Small intestine (tissue), 16 donors: ENCODE measurements around the gene CCDC195. TPM values are rescaled to one million over a fixed set of nuclear protein-coding genes. Genes with fewer than 3 reads are reported as not detected.

Experiments
- DNase-seq, 2 donors: peaks; one replicate each; pipeline versions ENCODE4 v3.0.0 to v3.0.0-alpha.2; 2013
- FAIRE-seq: peaks from 2 replicates; lab custom pipeline; 2012; peaks lifted over from hg19 to GRCh38; lab: Jason Lieb, UNC
- H3K27ac ChIP-seq, 3 donors: one replicate each; pipeline ENCODE4 v1.5.1; 2013; ENCODE audit warnings: low read length in 2 of 3, mild to moderate bottlenecking in 2 of 3, control low read depth in 1 of 3, inconsistent platforms in 1 of 3, low read depth in 1 of 3, moderate library complexity in 1 of 3
- H3K27me3 ChIP-seq, 3 donors: one replicate each; pipeline ENCODE4 v1.6.1; 2013; ENCODE audit warnings: low read length in 3 of 3, inconsistent platforms in 1 of 3; ENCODE audit not compliant: control insufficient read depth in 3 of 3, insufficient read depth in 3 of 3
- H3K36me3 ChIP-seq, 3 donors: one replicate each; pipeline ENCODE4 v1.6.1; 2013; ENCODE audit warnings: low read length in 3 of 3, inconsistent platforms in 1 of 3, low read depth in 1 of 3, mild to moderate bottlenecking in 1 of 3, moderate library complexity in 1 of 3; ENCODE audit not compliant: control insufficient read depth in 3 of 3, insufficient read depth in 2 of 3
- H3K4me1 ChIP-seq, 3 donors: one replicate each; pipeline ENCODE4 v1.6.1; 2013; ENCODE audit warnings: low read length in 2 of 3, inconsistent platforms in 1 of 3, low read depth in 1 of 3, mild to moderate bottlenecking in 1 of 3, moderate library complexity in 1 of 3; ENCODE audit not compliant: control insufficient read depth in 3 of 3, insufficient read depth in 2 of 3
- H3K4me3 ChIP-seq, 3 donors: one replicate each; pipeline ENCODE4 v1.5.1; 2013; ENCODE audit warnings: low read length in 3 of 3, control low read depth in 1 of 3, inconsistent platforms in 1 of 3, low read depth in 1 of 3, mild to moderate bottlenecking in 1 of 3, moderate library complexity in 1 of 3
- H3K9me3 ChIP-seq, 2 donors: one replicate each; pipeline ENCODE4 v1.6.1; 2013; ENCODE audit warnings: low read depth in 1 of 2, low read length in 1 of 2; ENCODE audit not compliant: control insufficient read depth in 2 of 2, insufficient read depth in 1 of 2
- WGBS, 3 donors: extraction: QIAGEN DNeasy Blood & Tissue Kit; methylation state at CpG; one replicate each; pipeline ENCODE4 v1.1.7; 2013; 5-methylcytosine and 5-hydroxymethylcytosine counted together
- long read RNA-seq, 10 donors: transcript quantifications; one replicate each; lab custom pipeline, GENCODE V29; 2026
- polyA plus RNA-seq, 4 donors: library from polyadenylated mRNA; stranded (reverse) in 3 of 4; unstranded in 1 of 4; fragments of 200-250 nt in 3 of 4; fragments of 120-200 nt in 1 of 4; gene quantifications; one replicate each; pipeline versions ENCODE4 v1.2.1 to v1.2.3, GENCODE V29; 2013
- donor health status: healthy with polysubstance abuse.
- donor health status: control.
- donor health status: control.
- donor health status: Bipolar disorder and iron deficiency.
- donor health status: healthy.

CCDC195 gene, protein sequence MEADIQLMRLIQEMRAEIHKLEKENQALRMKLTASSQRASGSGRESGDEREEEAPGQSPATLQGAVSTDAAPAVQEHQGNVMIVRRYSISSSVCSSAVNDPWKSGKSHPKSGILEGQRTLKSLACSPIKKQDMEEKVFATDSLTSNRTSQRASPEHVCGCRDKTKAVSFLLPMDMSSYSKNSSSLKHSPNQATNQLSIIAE
- not detected for polyA plus RNA-seq
- long read RNA-seq, donor 1 = 0 reads
- long read RNA-seq, donor 2 = 0 reads
- long read RNA-seq, donor 3 = 0 reads
- long read RNA-seq, donor 4 = 0 reads
- long read RNA-seq, donor 5 = 0 reads
- long read RNA-seq, donor 6 = 0 reads
- long read RNA-seq, donor 7 = 0 reads
- long read RNA-seq, donor 8 = 0 reads
- long read RNA-seq, donor 9 = 0 reads
- long read RNA-seq, donor 10 = 0 reads

DNA sequence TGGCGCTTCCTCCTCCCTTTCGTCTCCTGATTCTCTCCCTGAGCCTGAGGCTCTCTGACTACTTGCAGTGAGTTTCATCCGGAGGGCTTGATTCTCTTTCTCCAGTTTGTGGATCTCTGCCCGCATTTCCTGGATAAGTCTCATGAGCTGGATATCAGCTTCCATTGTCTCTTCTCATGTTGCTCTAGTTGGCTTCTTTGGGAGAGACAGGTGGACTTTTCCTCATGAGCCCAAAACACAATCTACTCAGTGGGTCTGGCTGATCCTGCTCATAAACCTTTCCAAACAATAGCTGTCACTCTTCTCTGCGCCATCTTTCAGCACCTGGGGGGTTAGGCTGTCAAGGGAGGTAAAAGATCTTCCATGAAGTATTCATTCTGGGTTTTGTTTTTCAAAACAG, at the start of gene CCDC195:
TSS of gene CCDC195 (minus strand) at position 165 of the 400 bp plus-strand sequence. CDS start at position 165, 0 bp downstream.
- no peak for DNase-seq
- 88 to 92% (median 90%) methylated on average over 5 of the region's 5 CpGs for WGBS, 3 donors
- no peaks in the 10 kb centered on the region for H3K27me3 ChIP-seq
- FAIRE-seq = no peak
- H3K27ac ChIP-seq = no peak within 1 kb of the TSS
- H3K36me3 ChIP-seq = no peaks in the 10 kb centered on the region
- H3K4me3 ChIP-seq = no peak within 1 kb of the TSS
- no peaks in the 10 kb centered on the region for H3K9me3 ChIP-seq
- H3K4me1 ChIP-seq = no peaks in the 10 kb centered on the region

GRCh38 chr2:224764565-224765236, 48.5 kb upstream of the CCDC195 start:
- DNase-seq = no peak
- peaks cover 0 to 2% of the 10 kb centered on the region in 2 donors for H3K9me3 ChIP-seq
- H3K27me3 ChIP-seq = no peaks in the 10 kb centered on the region
- FAIRE-seq = no peak
- H3K4me3 ChIP-seq = no peak overlapping the region
- WGBS, 3 donors = 80 to 91% (median 87%) methylated on average over 2 of the region's 2 CpGs
- H3K27ac ChIP-seq = no peak overlapping the region
- H3K36me3 ChIP-seq = peaks cover 0 to 3% (median 3%) of the 10 kb centered on the region in 3 donors
- H3K4me1 ChIP-seq = no peaks in the 10 kb centered on the region

- DNase-seq (no peak), FAIRE-seq (no peak)
- Histone ChIP-seq H3K4me3 (no peak overlapping the region), H3K27ac (no peak overlapping the region), H3K4me1 (no peaks in the 10 kb centered on the region), H3K36me3 (peaks cover 0 to 6% (median 4%) of the 10 kb centered on the region in 3 donors), H3K27me3 (no peaks in the 10 kb centered on the region), H3K9me3 (peaks cover 0 to 16% of the 10 kb centered on the region in 2 donors)
- 76 to 88% (median 86%) methylated on average over 3 of the region's 3 CpGs for WGBS, 3 donors
These were observed 41.9 kb upstream of the CCDC195 start for GRCh38 chr2:224757934-224758548.

- WGBS, 3 donors = 61 to 74% (median 70%) methylated on average over 1 of the region's 1 CpG
- H3K27me3 ChIP-seq = no peaks in the 10 kb centered on the region
- H3K9me3 ChIP-seq = peaks cover 0 to 12% of the 10 kb centered on the region in 2 donors
- no peak overlapping the region for H3K4me3 ChIP-seq
- H3K27ac ChIP-seq = no peak overlapping the region
- DNase-seq = no peak
- no peak for FAIRE-seq
- peaks cover 0 to 4% (median 4%) of the 10 kb centered on the region in 3 donors for H3K36me3 ChIP-seq
- H3K4me1 ChIP-seq = no peaks in the 10 kb centered on the region
These were observed 37.8 kb upstream of the CCDC195 start for GRCh38 chr2:224753743-224754540.

GRCh38 chr2:224751996-224752698, 36.0 kb upstream of the CCDC195 start:
- WGBS, 3 donors = 68 to 75% (median 69%) methylated on average over 5 of the region's 5 CpGs
- FAIRE-seq = no peak
- H3K4me3 ChIP-seq = no peak overlapping the region
- H3K27ac ChIP-seq = no peak overlapping the region
- H3K9me3 ChIP-seq = no peaks in the 10 kb centered on the region
- no peaks in the 10 kb centered on the region for H3K27me3 ChIP-seq
- H3K4me1 ChIP-seq = no peaks in the 10 kb centered on the region
- DNase-seq = no peak
- H3K36me3 ChIP-seq = no peaks in the 10 kb centered on the region

DNA sequence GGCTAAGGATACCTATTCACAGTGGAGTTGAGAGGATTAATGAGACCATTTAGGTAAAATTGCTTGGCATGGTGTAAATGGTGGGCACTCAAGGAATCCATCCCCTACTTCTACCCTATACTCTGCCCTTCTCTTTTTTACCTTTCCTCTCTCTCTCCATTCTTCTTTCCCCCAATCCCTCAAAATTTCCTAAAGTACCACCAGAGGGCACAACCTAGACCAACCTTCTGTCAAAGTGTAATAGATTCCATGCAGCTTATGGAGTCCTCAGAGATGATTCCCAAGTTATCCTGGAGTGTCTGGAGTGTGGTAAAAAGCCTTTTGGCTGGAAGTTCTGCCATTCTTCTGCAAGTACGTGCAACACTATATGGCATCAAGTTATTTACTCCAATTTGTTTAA, 33.0 kb upstream of the CCDC195 start:
- no peaks in the 10 kb centered on the region for H3K27me3 ChIP-seq
- no peaks in the 10 kb centered on the region for H3K36me3 ChIP-seq
- 53 to 76% (median 58%) methylated on average over 1 of the region's 1 CpG for WGBS, 3 donors
- no peaks in the 10 kb centered on the region for H3K9me3 ChIP-seq
- DNase-seq (peak; percentile 4 to 16), FAIRE-seq (no peak)
- H3K27ac ChIP-seq = no peak overlapping the region
- H3K4me1 ChIP-seq = no peaks in the 10 kb centered on the region
- no peak overlapping the region for H3K4me3 ChIP-seq

DNA sequence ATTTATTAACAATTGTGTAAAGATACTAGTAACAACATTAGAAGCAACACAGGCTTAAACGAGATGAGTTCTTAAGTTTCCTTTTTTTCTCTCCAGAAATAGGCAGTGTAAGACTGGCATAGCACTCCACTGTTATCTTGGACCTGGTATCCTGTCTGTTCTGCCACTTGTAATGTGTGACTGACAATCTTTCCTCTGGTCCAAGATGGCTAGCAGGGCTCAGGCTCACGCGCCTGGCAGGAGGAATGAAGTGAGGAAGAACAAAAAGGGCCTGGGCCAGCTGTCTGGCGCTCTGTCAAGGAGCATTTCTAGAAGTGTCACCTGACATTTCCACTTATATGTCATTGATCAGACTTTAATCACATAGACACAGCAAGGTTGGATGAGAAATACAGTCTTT, 31.6 kb upstream of the CCDC195 start:
- Histone ChIP-seq H3K4me3 (no peak overlapping the region), H3K27me3 (no peaks in the 10 kb centered on the region), H3K9me3 (no peaks in the 10 kb centered on the region), H3K4me1 (no peaks in the 10 kb centered on the region), H3K36me3 (no peaks in the 10 kb centered on the region), H3K27ac (no peak overlapping the region)
- FAIRE-seq (no peak), DNase-seq (no peak)
- 77 to 83% (median 82%) methylated on average over 4 of the region's 4 CpGs for WGBS, 3 donors
